Testis (tissue), 3 donors: ENCODE data around the gene C9orf50. TPM values are rescaled to one million over a fixed set of nuclear protein-coding genes. Genes with fewer than 3 reads are reported as not detected.

ENCODE experiments used
- DNase-seq: peaks from one replicate; pipeline ENCODE4 v3.0.0-alpha.2; 2019
- H3K27ac ChIP-seq, 2 donors: fragments of 200-600 bp; sonication (generic); one replicate each; pipeline ENCODE4 v1.5.1; 2019
- H3K27me3 ChIP-seq: fragments of 200-600 bp; sonication (generic); one replicate; pipeline ENCODE4 v1.5.1; 2019
- H3K36me3 ChIP-seq: fragments of 200-600 bp; sonication (generic); one replicate; pipeline ENCODE4 v1.5.1; 2017; ENCODE audit warnings: low read depth; ENCODE audit errors: missing control alignments
- H3K4me1 ChIP-seq: fragments of 200-600 bp; sonication (generic); one replicate; pipeline ENCODE4 v1.5.1; 2019
- H3K4me3 ChIP-seq, 2 donors: fragments of 200-600 bp; sonication (generic); one replicate each; pipeline ENCODE4 v1.5.1; 2017 to 2019
- H3K9me3 ChIP-seq: fragments of 200-600 bp; sonication (generic); one replicate; pipeline ENCODE4 v1.5.1; 2017
- POLR2A ChIP-seq: fragments of 450-650 bp; IDR thresholded peaks from one replicate; pipeline ENCODE4 v1.6.1; 2017; ENCODE audit warnings: antibody characterized with exemption, mild to moderate bottlenecking, moderate library complexity
- WGBS, 2 donors: methylation state at CpG; one replicate each; pipeline ENCODE4 v1.1.5; 2018; 5-methylcytosine and 5-hydroxymethylcytosine counted together
- intact Hi-C: fragments of 100-400 bp; cut with DNase I; formaldehyde crosslinking; loops from one replicate; pipeline ENCODE4 v1.15.1; 2023; ENCODE audit warnings: low total_unique reads
- polyA plus RNA-seq: library from polyadenylated mRNA; stranded (reverse); fragments of 350-450 nt; fragmentation: Illumina TruSeq; extraction: RNeasy Lipid Tissue Mini Kit (QIAGEN cat#74804); gene quantifications from one replicate; pipeline ENCODE4 v1.2.3, GENCODE V29; 2014; ENCODE audit warnings: low read depth, low replicate concordance; ENCODE audit not compliant: insufficient read depth
- total RNA-seq, 2 donors: library from RNA; depleted of rRNA; stranded (reverse); fragments of >200 nt; gene quantifications; one replicate each; pipeline ENCODE4 v1.2.3, GENCODE V29; 2016
- TF ChIP-seq, protein P1 (sequence below), 3 experiments: fragments of 450-650 bp in 2 of 3; fragments of 200-600 bp in 1 of 3; sonication (generic) in 1 of 3; IDR thresholded peaks; one replicate each; pipeline ENCODE4 v1.5.1; 2016 to 2019; ENCODE audit warnings: antibody characterized with exemption in 3 of 3, mild to moderate bottlenecking in 2 of 3, moderate library complexity in 1 of 3

Gene C9orf50
- total and polyA plus RNA-seq, 3 donors from 2014 or later: 3.7 to 14.6 (median 9.4) TPM

DNA sequence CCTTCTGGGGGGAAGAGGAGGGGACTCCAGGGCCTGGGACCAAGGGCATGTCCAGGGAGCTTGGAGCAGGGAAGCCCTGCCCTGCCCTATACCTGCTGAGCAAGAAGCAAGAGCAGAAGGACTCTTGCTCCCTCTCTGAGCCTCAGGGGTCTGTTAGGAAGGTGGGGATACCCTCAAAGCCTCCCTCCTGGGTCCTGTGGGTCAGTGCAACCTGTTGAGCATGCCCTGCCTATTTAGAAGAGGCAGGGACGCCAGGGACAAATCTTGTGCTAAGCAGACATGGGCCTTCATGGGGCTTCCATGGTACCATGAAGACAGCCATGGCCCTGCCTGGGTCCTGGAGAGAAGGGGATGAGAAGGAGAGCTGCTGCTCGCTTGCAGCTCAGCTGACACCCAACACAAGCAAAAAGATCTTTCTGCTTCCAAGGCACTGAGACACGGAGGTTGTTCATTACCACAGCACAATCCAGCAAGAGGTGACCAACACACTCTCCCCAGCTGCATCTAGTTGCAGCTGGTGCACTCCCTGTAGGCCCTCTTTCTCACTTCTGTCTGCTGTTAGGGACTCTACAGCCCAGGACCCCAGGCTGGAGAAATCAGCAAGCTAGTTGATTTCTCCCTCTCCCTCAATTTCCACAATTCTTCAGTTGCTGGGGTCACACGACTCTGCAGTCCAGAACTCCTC, 39.3 kb downstream of the C9orf50 start:
- Histone ChIP-seq H3K4me3 (no peak overlapping the region), H3K9me3 (no peaks in the 10 kb centered on the region), H3K4me1 (peaks cover 7% of the 10 kb centered on the region), H3K27me3 (no peaks in the 10 kb centered on the region), H3K36me3 (no peaks in the 10 kb centered on the region), H3K27ac (no peak overlapping the region)
- TF ChIP-seq, protein P1, sequence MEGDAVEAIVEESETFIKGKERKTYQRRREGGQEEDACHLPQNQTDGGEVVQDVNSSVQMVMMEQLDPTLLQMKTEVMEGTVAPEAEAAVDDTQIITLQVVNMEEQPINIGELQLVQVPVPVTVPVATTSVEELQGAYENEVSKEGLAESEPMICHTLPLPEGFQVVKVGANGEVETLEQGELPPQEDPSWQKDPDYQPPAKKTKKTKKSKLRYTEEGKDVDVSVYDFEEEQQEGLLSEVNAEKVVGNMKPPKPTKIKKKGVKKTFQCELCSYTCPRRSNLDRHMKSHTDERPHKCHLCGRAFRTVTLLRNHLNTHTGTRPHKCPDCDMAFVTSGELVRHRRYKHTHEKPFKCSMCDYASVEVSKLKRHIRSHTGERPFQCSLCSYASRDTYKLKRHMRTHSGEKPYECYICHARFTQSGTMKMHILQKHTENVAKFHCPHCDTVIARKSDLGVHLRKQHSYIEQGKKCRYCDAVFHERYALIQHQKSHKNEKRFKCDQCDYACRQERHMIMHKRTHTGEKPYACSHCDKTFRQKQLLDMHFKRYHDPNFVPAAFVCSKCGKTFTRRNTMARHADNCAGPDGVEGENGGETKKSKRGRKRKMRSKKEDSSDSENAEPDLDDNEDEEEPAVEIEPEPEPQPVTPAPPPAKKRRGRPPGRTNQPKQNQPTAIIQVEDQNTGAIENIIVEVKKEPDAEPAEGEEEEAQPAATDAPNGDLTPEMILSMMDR (IDR thresholded peaks at IDR 0.05): no peak
- no peak for TF ChIP-seq POLR2A
- no peak for DNase-seq
- intact Hi-C loops: no loop called here
- 80 to 84% methylated on average over 3 to 4 of the region's 4 CpGs for WGBS, 2 donors

GRCh38 chr9:129580211-129580915, 40.5 kb downstream of the C9orf50 start:
- intact Hi-C loops: no loop called here
- TF ChIP-seq, protein P1 (IDR thresholded peaks at IDR 0.05): no peak
- TF ChIP-seq POLR2A: no peak
- H3K4me1 ChIP-seq: peaks cover 5% of the 10 kb centered on the region
- no peak overlapping the region for H3K27ac ChIP-seq
- no peaks in the 10 kb centered on the region for H3K36me3 ChIP-seq
- H3K9me3 ChIP-seq: no peaks in the 10 kb centered on the region
- H3K4me3 ChIP-seq: no peak overlapping the region
- H3K27me3 ChIP-seq: no peaks in the 10 kb centered on the region
- DNase-seq: no peak
- WGBS, 2 donors: 94% methylated on average over 10 to 11 of the region's 11 CpGs

GRCh38 chr9:129579294-129579693, 41.6 kb downstream of the C9orf50 start:
- 87 to 97% methylated on average over 3 of the region's 3 CpGs for WGBS, 2 donors
- Histone ChIP-seq H3K4me3 (no peak overlapping the region), H3K27ac (no peak overlapping the region), H3K4me1 (peaks cover 1% of the 10 kb centered on the region), H3K27me3 (no peaks in the 10 kb centered on the region), H3K36me3 (no peaks in the 10 kb centered on the region), H3K9me3 (no peaks in the 10 kb centered on the region)
- intact Hi-C loops: no loop called here
- TF ChIP-seq POLR2A: no peak
- TF ChIP-seq, protein P1 (IDR thresholded peaks at IDR 0.05): no peak
- DNase-seq: no peak

GRCh38 chr9:129576546-129577543, 44.1 kb downstream of the C9orf50 start:
- H3K9me3 ChIP-seq: no peaks in the 10 kb centered on the region
- no peaks in the 10 kb centered on the region for H3K4me1 ChIP-seq
- no peak overlapping the region for H3K4me3 ChIP-seq
- H3K27me3 ChIP-seq: no peaks in the 10 kb centered on the region
- 52 to 68% methylated on average over 17 to 34 of the region's 34 CpGs for WGBS, 2 donors
- H3K27ac ChIP-seq: no peak overlapping the region
- no peaks in the 10 kb centered on the region for H3K36me3 ChIP-seq
- intact Hi-C loops: no loop called here
- DNase-seq: no peak
- no peak for TF ChIP-seq POLR2A
- TF ChIP-seq, protein P1 (IDR thresholded peaks at IDR 0.05): no peak
